Measurements from ENCODE around the gene CEP85L. TPM values are rescaled to one million over a fixed set of nuclear protein-coding genes. Genes with fewer than 3 reads are reported as not detected.

CEP85L gene
- total and polyA plus RNA-seq, 10 of the 15 experiments (the other 5 are each of a cell fraction or from before 2014, with no cell fraction given): 1.8 to 10.9 (median 7.1) TPM

GRCh38 chr6:118577972-118578371 lies 73.4 kb downstream of the CEP85L start:
- no peak for TF ChIP-seq ZBTB33 (IDR thresholded peaks at IDR 0.05)
- TF ChIP-seq ASH2L (IDR thresholded peaks at IDR 0.05; ENCODE audit: borderline replicate concordance, low read depth): no peak
- TF ChIP-seq CEBPB (IDR thresholded peaks at IDR 0.05; ENCODE audit: borderline replicate concordance in 1 of 2, low read depth in 2 of 2, low read length in 2 of 2): no peak
- TF ChIP-seq, protein P1, sequence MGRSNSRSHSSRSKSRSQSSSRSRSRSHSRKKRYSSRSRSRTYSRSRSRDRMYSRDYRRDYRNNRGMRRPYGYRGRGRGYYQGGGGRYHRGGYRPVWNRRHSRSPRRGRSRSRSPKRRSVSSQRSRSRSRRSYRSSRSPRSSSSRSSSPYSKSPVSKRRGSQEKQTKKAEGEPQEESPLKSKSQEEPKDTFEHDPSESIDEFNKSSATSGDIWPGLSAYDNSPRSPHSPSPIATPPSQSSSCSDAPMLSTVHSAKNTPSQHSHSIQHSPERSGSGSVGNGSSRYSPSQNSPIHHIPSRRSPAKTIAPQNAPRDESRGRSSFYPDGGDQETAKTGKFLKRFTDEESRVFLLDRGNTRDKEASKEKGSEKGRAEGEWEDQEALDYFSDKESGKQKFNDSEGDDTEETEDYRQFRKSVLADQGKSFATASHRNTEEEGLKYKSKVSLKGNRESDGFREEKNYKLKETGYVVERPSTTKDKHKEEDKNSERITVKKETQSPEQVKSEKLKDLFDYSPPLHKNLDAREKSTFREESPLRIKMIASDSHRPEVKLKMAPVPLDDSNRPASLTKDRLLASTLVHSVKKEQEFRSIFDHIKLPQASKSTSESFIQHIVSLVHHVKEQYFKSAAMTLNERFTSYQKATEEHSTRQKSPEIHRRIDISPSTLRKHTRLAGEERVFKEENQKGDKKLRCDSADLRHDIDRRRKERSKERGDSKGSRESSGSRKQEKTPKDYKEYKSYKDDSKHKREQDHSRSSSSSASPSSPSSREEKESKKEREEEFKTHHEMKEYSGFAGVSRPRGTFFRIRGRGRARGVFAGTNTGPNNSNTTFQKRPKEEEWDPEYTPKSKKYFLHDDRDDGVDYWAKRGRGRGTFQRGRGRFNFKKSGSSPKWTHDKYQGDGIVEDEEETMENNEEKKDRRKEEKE (IDR thresholded peaks at IDR 0.05): no peak
- TF ChIP-seq PAX8 (IDR thresholded peaks at IDR 0.05): no peak
- no peak for TF ChIP-seq BHLHE40 (IDR thresholded peaks at IDR 0.05; ENCODE audit: borderline replicate concordance in 1 of 2, low read depth in 2 of 2, low read length in 1 of 2)
- no peak for TF ChIP-seq KDM1A (IDR thresholded peaks at IDR 0.05; ENCODE audit: borderline replicate concordance)
- TF ChIP-seq MYC (IDR thresholded peaks at IDR 0.05; ENCODE audit: insufficient read depth, insufficient read length, insufficient replicate concordance, low read length, severe bottlenecking): no peak
- TF ChIP-seq IRF4 (IDR thresholded peaks at IDR 0.05; ENCODE audit: low read depth, low read length): no peak
- TF ChIP-seq PAX5 (IDR thresholded peaks at IDR 0.05; ENCODE audit: borderline replicate concordance, low read depth, low read length): no peak
- TF ChIP-seq, protein P2, sequence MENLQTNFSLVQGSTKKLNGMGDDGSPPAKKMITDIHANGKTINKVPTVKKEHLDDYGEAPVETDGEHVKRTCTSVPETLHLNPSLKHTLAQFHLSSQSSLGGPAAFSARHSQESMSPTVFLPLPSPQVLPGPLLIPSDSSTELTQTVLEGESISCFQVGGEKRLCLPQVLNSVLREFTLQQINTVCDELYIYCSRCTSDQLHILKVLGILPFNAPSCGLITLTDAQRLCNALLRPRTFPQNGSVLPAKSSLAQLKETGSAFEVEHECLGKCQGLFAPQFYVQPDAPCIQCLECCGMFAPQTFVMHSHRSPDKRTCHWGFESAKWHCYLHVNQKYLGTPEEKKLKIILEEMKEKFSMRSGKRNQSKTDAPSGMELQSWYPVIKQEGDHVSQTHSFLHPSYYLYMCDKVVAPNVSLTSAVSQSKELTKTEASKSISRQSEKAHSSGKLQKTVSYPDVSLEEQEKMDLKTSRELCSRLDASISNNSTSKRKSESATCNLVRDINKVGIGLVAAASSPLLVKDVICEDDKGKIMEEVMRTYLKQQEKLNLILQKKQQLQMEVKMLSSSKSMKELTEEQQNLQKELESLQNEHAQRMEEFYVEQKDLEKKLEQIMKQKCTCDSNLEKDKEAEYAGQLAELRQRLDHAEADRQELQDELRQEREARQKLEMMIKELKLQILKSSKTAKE (IDR thresholded peaks at IDR 0.05; ENCODE audit: low read depth, poor library complexity, severe bottlenecking): no peak
- no peak for TF ChIP-seq YBX1 (IDR thresholded peaks at IDR 0.05)
- TF ChIP-seq MEF2A (IDR thresholded peaks at IDR 0.05; ENCODE audit: insufficient read depth, low read depth, low read length): no peak
- no peak for TF ChIP-seq YY1 (IDR thresholded peaks at IDR 0.05; ENCODE audit: low read depth, low read length)
- TF ChIP-seq HDAC2 (IDR thresholded peaks at IDR 0.05): no peak
- TF ChIP-seq RUNX3 (IDR thresholded peaks at IDR 0.05; ENCODE audit: low read length): no peak
- TF ChIP-seq SMAD1 (IDR thresholded peaks at IDR 0.05; ENCODE audit: low read depth, partially characterized antibody): no peak
- Histone ChIP-seq H3K36me3 (ENCODE audit: control insufficient read depth in 2 of 2, insufficient read depth in 2 of 2, low read length in 1 of 2) (peaks cover 0 to 4% of the 10 kb centered on the region in 2 experiments; a peak in 2 of 4 replicates), H3K4me3 (no peak overlapping the region), H3K79me2 (ENCODE audit: control insufficient read depth, insufficient read depth, low read length) (no peaks in the 10 kb centered on the region), H4K20me1 (ENCODE audit: control insufficient read depth, insufficient read depth) (no peaks in the 10 kb centered on the region), H2AFZ (ENCODE audit: control insufficient read depth, low read depth, low read length) (no peak overlapping the region), H3K27ac (ENCODE audit: control insufficient read depth, insufficient read depth) (no peak overlapping the region), H3K9me3 (replicated peaks; ENCODE audit: control insufficient read depth, insufficient read depth, low read length) (peaks cover 25% of the 10 kb centered on the region), H3K4me2 (ENCODE audit: control insufficient read depth, insufficient read depth) (no peak overlapping the region), H3K4me1 (ENCODE audit: control insufficient read depth, insufficient read depth, low read length) (no peaks in the 10 kb centered on the region), H3K27me3 (replicated peaks in 1 of 2; ENCODE audit: control insufficient read depth in 2 of 2, insufficient read depth in 2 of 2, low read length in 1 of 2) (no peaks in the 10 kb centered on the region), H3K9ac (ENCODE audit: control insufficient read depth, insufficient read depth, low read length) (no peak overlapping the region)
- WGBS (ENCODE audit: insufficient coverage, insufficient replicate concordance, low lambda C conversion rate, missing lambda C conversion rate): 73% methylated on average over 4 of the region's 4 CpGs
- ChIA-PET CTCF (interaction anchor here (3.5 kb wide), 1 partner anchor 12 kb away, joined by 35 read pairs; no protein-coding TSS in a partner anchor), POLR2A (no interaction called here), SMC1A (ENCODE audit: uncharacterized antibody, unreplicated experiment) (no interaction called here), RAD21 (ENCODE audit: unreplicated experiment) (interaction anchor here (3.5 kb wide), 1 partner anchor 12 kb away, joined by 15 read pairs; no protein-coding TSS in a partner anchor)
- in situ Hi-C loops (cut with MboI) (loop anchor here (10.0 kb wide), 1 partner anchor 197 kb away; no protein-coding TSS in a partner anchor), intact Hi-C loops (cut with micrococcal nuclease; ENCODE audit: unreplicated experiment) (no loop called here)
- FAIRE-seq (no peak), DNase-seq (ENCODE audit: low read depth, low spot score) (no peak), ATAC-seq (no peak)
- no TSS peak for BruUV-seq (replicated peaks)

All from GM12878 (cell line).